ENCODE measurements around the gene RIN2.

RIN2 gene

DNA sequence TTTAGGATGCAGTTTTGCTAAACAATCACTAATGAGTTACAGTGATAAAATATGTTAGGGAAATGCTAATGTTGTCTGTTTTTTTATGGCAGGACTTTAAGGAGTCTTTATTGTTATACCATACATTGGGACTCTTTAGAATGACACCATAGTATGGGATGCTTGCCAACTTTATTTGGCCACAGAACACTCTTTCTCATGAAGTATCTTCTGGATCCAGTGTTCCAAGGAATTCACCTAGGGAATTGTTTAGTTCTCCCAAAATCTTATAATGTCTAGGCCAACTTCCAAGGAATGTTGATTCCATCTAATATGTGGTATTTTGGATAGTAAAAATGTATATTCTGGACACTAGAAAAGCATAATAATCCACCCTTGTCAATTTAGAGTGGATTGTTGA lies 3.3 kb downstream of the RIN2 start:
- DNase-seq (ENCODE audit: low spot score in 2 of 2), result no peak
- Histone ChIP-seq H3K4me1 (peaks cover 6% of the 10 kb centered on the region), H3K9me3 (no peaks in the 10 kb centered on the region), H3K36me3 (replicated peaks) (no peaks in the 10 kb centered on the region), H3K27me3 (ENCODE audit: low read depth) (no peaks in the 10 kb centered on the region), H3K4me3 (no peak overlapping the region)
- in situ Hi-C loops (cut with MboI; ENCODE audit: low sequenced_read_pairs), result no loop called here

DNA sequence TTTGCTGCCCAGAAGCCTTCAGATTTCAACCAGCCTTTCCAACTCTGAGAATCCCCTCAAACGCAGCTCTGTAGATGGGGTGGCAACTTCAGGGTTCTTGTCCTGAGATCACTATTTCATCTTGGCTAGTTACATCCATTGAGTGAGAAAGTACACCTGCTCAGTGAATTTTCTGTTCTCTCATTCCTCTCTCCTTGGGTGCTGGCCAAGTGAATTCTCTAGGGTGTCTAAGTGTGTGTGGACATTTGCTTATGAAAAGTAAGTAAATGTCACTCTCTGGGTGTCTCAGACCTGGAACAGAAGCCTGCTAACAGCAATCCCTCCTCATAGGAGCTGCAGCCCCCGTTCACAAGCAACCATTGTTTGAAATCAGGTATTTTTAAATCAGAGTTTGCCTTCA lies 3.8 kb downstream of the RIN2 start:
- DNase-seq (ENCODE audit: low spot score in 2 of 2), result peak; percentile 18 to 38
- H3K9me3 ChIP-seq, result no peaks in the 10 kb centered on the region
- H3K4me3 ChIP-seq, result no peak overlapping the region
- no peaks in the 10 kb centered on the region for H3K36me3 ChIP-seq (replicated peaks)
- in situ Hi-C loops (cut with MboI; ENCODE audit: low sequenced_read_pairs), result no loop called here
- H3K27me3 ChIP-seq (ENCODE audit: low read depth), result no peaks in the 10 kb centered on the region
- H3K4me1 ChIP-seq, result peaks cover 3% of the 10 kb centered on the region

DNA sequence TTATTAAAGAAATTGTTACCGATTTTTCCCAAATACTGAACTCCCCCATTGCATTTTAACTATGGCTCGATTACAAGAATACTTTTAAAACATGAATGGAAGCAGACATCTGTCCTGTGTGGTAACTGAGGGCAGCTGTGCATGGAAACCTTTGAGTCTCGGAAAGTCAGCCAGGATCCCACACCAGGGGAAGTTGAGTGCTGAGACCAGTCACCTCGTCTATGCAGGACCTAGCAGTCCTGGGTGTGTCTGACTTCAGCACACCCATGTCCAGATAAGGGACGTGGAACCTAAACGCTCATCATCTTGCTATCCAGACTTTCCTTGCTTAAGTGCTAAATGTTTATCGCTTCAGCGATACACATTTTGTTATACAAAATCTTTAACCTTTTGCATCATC lies 6.1 kb downstream of the RIN2 start:
- no peak for DNase-seq (ENCODE audit: low spot score in 2 of 2)
- Histone ChIP-seq H3K4me3 (no peak overlapping the region), H3K4me1 (no peaks in the 10 kb centered on the region; the same call in 1 of the 2 replicates), H3K9me3 (no peaks in the 10 kb centered on the region), H3K27me3 (ENCODE audit: low read depth) (no peaks in the 10 kb centered on the region), H3K36me3 (replicated peaks) (no peaks in the 10 kb centered on the region)
- in situ Hi-C loops (cut with MboI; ENCODE audit: low sequenced_read_pairs), result no loop called here

DNA sequence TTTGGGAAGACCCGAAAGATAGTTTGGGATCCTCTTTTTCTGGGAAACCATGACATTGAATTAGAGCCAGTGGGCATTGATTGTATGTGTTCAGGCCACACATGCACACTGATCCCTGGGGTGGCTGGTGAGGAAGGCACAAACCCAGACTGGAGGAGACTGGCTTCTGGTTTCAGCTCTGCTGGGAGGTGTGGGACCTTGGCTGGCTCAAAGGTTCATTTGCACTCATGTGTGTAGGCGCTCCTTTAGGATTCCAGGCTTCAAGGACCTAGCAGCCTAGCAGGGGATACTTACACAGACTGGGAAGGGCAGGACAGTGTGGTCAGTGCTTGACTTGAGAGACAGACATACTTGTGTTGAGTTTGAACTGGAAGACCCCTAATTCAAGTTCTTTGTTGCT lies 7.2 kb downstream of the RIN2 start:
- no peaks in the 10 kb centered on the region for H3K4me1 ChIP-seq

DNA sequence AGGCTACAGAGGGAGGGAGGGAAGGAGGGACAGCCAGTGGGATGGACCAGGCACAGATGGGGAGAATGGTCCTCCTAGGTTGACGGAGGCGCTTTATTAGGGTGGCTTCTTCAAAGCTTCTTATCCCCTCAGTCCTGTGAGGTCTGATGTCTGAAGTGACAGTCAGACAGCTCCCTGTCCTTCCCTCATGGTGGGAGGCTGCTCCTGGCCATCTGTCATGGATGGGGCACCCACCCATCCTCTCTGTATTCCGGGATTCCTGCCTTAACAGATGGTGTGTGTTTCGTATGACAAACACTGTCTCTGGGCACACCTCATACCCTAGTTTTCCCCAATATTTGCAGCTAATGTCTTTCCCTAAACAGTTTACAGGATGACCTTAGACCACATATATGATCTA lies 7.9 kb downstream of the RIN2 start:
- H3K9me3 ChIP-seq, result no peaks in the 10 kb centered on the region
- no peaks in the 10 kb centered on the region for H3K4me1 ChIP-seq

More for the DNA sequence above, 7.2 kb downstream of the RIN2 start:
- Histone ChIP-seq H3K4me3 (no peak overlapping the region), H3K36me3 (replicated peaks) (no peaks in the 10 kb centered on the region), H3K9me3 (no peaks in the 10 kb centered on the region), H3K27me3 (ENCODE audit: low read depth) (no peaks in the 10 kb centered on the region)
- no peak for DNase-seq (ENCODE audit: low spot score in 2 of 2)
- in situ Hi-C loops (cut with MboI; ENCODE audit: low sequenced_read_pairs), result no loop called here

DNA sequence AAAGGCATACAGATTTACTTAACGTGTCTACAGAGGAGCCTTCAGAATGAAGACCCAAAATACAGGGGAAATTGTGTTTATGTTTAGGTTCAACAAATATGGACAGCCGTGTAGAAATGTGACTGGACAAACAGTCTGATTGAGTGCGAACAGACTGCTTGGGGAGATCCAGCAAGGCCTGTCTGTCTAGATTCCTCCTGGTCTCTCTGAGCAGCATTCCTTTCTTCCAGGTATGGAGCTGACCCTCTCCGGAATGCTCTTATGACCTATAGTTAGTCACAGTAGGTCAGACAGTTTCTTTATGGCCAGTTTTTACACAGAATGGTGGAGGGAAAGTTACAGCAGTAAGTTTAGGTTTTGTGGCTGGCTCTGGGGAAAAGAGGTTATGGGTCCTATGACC lies 9.0 kb downstream of the RIN2 start:
- in situ Hi-C loops (cut with MboI; ENCODE audit: low sequenced_read_pairs), result no loop called here
- Histone ChIP-seq H3K36me3 (replicated peaks) (no peaks in the 10 kb centered on the region), H3K27me3 (ENCODE audit: low read depth) (no peaks in the 10 kb centered on the region), H3K9me3 (no peaks in the 10 kb centered on the region), H3K4me3 (no peak overlapping the region), H3K4me1 (no peaks in the 10 kb centered on the region)
- DNase-seq (ENCODE audit: low spot score in 2 of 2), result no peak

More for the DNA sequence above, 7.9 kb downstream of the RIN2 start:
- no peaks in the 10 kb centered on the region for H3K36me3 ChIP-seq (replicated peaks)
- H3K4me3 ChIP-seq, result no peak overlapping the region
- no peaks in the 10 kb centered on the region for H3K27me3 ChIP-seq (ENCODE audit: low read depth)
- DNase-seq (ENCODE audit: low spot score in 2 of 2), result no peak
- in situ Hi-C loops (cut with MboI; ENCODE audit: low sequenced_read_pairs), result no loop called here

DNA sequence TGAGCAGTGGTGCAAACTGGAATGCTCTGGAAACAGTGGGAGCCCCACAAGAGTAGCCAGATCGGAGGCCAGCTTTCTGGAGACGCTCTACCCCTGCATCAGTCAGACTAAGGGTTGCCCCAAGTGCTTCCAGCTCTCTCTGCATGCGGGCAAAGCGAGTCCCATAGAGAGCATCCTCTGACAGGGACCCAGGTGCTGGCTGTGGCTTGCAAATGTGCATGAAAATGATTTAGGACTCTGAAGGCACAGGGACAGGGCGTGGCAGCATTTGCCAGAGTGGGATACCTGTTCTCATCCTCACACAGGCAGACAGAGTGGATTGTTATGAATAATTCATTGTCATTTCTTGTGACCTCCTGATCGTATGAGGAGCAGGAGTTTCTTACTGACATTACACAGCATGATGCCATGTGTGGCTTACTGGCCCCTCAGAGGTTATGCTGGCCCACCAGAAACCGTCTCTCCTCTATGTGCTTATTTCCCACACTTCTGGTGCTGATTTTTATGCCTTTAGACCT lies 10.3 kb downstream of the RIN2 start:
- in situ Hi-C loops (cut with MboI; ENCODE audit: low sequenced_read_pairs), result no loop called here

DNA sequence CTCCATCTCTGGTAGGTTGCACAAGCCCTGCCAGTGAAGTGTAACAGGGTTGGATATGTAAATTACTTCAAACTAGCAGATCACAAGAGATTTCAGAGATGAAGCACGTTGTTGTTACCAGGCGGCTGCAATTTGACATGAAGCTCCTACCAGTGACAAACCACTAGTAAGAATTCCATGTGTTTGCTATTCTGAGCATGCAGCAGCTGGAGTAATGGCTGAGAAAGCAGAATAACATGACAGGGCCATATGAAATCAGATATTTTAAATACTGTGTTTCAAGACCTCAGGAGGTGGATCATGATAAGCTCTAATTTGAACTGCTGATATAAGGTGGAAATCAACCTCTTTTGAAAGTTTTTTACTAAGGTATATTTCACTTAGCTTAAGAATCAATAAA lies 11.4 kb downstream of the RIN2 start:
- in situ Hi-C loops (cut with MboI; ENCODE audit: low sequenced_read_pairs), result no loop called here
- DNase-seq (ENCODE audit: low spot score in 2 of 2), result no peak
- Histone ChIP-seq H3K4me3 (no peak overlapping the region), H3K27me3 (ENCODE audit: low read depth) (no peaks in the 10 kb centered on the region), H3K4me1 (no peaks in the 10 kb centered on the region), H3K9me3 (no peaks in the 10 kb centered on the region), H3K36me3 (replicated peaks) (no peaks in the 10 kb centered on the region)

More for the DNA sequence above, 10.3 kb downstream of the RIN2 start:
- Histone ChIP-seq H3K4me1 (no peaks in the 10 kb centered on the region), H3K9me3 (no peaks in the 10 kb centered on the region), H3K27me3 (ENCODE audit: low read depth) (no peaks in the 10 kb centered on the region), H3K4me3 (no peak overlapping the region), H3K36me3 (replicated peaks) (no peaks in the 10 kb centered on the region)
- no peak for DNase-seq (ENCODE audit: low spot score in 2 of 2)

DNA sequence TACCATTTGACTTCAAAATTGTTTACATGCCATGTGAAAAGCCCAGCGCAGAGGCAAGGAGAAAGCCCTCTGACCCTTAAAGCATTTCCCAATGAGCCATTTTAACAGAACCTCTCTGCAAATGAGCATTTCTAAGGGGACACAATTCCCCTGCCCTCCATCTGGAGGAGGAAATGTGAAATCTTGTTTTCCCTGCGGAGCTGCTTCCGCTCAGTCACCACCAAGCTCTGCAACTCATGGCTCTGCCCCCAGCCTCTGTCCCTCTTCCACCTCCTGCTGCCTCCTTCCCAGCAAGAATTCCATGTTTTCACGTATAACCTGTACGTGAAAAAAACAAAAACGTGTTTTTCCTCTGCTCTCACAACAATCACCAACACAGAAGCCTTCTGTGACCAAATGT lies 12.3 kb downstream of the RIN2 start:
- in situ Hi-C loops (cut with MboI; ENCODE audit: low sequenced_read_pairs), result no loop called here
- DNase-seq (ENCODE audit: low spot score in 2 of 2), result no peak
- H3K27me3 ChIP-seq (ENCODE audit: low read depth), result no peaks in the 10 kb centered on the region

DNA sequence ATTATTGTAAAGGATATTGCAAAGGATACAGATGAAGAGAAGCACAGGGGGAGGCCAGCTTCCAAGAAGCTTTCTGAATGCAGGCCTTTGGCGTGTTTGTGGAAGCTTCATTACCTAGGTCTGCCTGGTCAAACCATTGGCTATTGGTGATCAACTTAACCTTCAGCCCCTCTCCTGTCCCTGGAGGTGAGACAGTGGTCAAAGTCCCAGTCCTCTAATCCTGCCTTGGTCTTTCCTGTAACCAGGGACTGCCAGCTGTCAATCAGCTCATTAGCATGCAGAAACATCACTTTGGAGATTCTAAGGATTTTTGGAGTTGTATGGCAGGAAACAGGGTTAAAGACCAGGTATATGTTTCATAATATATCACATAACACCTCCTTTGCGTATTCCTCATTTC lies 13.0 kb downstream of the RIN2 start:
- no peak overlapping the region for H3K4me3 ChIP-seq
- no peaks in the 10 kb centered on the region for H3K27me3 ChIP-seq (ENCODE audit: low read depth)
- in situ Hi-C loops (cut with MboI; ENCODE audit: low sequenced_read_pairs), result no loop called here
- no peak for DNase-seq (ENCODE audit: low spot score in 2 of 2)
- no peaks in the 10 kb centered on the region for H3K36me3 ChIP-seq (replicated peaks)
- no peaks in the 10 kb centered on the region for H3K9me3 ChIP-seq
- H3K4me1 ChIP-seq, result peaks cover 4% of the 10 kb centered on the region

More for the DNA sequence above, 12.3 kb downstream of the RIN2 start:
- no peaks in the 10 kb centered on the region for H3K9me3 ChIP-seq
- peaks cover 4% of the 10 kb centered on the region for H3K4me1 ChIP-seq
- H3K4me3 ChIP-seq, result no peak overlapping the region
- H3K36me3 ChIP-seq (replicated peaks), result no peaks in the 10 kb centered on the region

DNA sequence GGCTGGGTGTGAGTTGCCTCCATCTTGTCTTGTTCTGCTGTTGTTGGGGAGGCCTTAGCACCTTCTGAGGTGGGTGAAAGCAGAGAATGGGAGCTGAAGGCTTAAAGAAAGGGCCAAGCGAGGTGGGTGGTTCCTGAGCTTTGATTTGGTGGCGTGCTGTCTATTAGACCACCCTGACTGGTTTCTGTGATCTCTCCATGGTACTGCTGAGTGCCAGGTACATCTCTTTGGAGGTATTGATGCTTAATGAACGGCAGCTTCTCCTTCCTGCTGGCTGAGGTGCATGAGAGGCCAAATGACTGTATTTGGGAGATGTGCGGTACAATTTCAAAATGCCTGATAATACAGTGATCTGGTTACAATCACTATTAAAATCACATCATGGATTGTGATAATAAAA lies 15.4 kb downstream of the RIN2 start:
- no peak for DNase-seq (ENCODE audit: low spot score in 2 of 2)
- H3K9me3 ChIP-seq, result no peaks in the 10 kb centered on the region
- H3K36me3 ChIP-seq (replicated peaks), result no peaks in the 10 kb centered on the region
- in situ Hi-C loops (cut with MboI; ENCODE audit: low sequenced_read_pairs), result no loop called here
- peaks cover 4% of the 10 kb centered on the region for H3K4me1 ChIP-seq
- H3K4me3 ChIP-seq, result no peak overlapping the region
- no peaks in the 10 kb centered on the region for H3K27me3 ChIP-seq (ENCODE audit: low read depth)

DNA sequence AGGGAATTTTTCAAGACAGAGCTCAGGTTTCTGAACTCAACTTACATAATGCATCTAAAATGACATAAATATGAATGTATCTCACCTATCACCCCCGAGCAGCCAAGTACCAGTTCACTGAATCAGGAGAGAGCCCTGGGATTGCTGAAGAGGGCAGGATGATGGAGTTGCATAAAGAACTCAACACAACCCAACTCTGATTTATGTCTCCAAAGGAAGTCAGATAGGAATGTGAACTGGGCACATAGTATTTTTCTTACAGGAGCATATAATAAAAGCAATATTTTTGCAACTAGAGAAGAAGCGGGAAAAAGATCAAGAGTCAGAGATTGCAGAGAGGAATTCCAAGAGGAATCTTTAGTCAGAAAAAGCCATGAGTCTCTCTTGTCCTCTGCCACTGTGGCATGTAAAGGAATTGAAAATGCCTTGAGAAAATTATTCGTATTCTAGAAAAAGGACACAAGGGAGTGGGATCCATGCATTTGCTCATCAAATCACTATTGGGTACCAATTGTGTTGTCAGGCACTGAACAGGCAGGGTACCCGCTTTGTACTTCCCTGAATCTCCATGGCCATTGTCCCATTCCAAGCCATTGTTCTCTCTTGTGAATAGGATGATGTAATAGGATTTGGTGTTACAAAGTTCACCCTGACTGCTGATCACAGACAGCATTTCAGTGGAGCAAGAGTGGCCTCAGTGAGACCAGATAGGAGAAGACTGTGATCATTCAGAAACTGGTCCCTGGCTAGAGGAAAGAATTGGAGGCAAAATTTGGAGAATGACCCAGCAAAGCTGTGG lies 16.3 kb downstream of the RIN2 start:
- in situ Hi-C loops (cut with MboI; ENCODE audit: low sequenced_read_pairs), result no loop called here
- Histone ChIP-seq H3K27me3 (ENCODE audit: low read depth) (no peaks in the 10 kb centered on the region), H3K36me3 (replicated peaks) (no peaks in the 10 kb centered on the region), H3K9me3 (no peaks in the 10 kb centered on the region), H3K4me1 (peaks cover 4% of the 10 kb centered on the region), H3K4me3 (no peak overlapping the region)
- peak in 1 of 2 experiments; percentile 19 for DNase-seq (ENCODE audit: low spot score in 2 of 2)

DNA sequence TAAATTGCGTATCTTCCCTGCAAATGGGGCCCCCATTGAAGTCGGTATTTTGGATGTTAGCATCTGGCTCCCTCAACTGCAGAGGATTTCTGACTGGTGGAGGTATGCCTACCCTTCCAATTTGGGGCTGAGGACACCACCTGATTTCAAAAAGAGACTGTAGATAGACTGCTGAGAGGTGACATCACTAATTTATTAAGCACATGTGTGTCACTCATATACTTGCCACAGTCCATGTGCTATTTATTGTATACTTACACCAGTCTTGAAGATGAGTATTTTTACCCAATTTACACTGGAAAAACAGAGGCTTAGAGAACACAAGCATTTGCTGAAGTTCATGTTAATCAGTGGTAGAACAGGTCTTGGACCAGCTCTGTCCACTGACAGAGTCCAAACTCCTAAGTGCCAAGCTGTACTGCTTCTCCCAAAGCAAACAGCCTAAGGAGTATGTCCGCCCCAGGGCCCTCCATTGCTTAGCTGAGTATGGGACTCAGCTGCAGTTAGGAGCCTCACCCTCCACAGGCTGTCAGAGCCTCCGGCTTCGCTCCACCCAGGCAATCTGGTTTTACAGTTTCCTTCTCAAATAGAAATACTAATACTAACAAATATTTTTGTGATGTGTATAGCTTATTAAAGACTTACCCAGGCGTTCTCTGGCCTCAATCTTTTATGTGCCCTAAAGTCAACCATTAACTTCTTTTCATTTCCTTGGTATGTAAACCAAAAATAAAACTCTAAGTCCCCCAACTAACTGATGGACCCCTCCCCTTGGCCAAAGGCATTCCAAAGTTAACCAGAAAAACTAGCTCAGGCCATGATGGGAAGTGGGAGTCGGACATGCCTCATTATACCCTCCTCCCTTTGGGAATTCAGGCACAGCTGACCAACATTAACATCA lies 17.5 kb downstream of the RIN2 start:
- Histone ChIP-seq H3K4me1 (peaks cover 4% of the 10 kb centered on the region), H3K9me3 (no peaks in the 10 kb centered on the region), H3K36me3 (replicated peaks) (no peaks in the 10 kb centered on the region), H3K27me3 (ENCODE audit: low read depth) (no peaks in the 10 kb centered on the region), H3K4me3 (no peak overlapping the region)
- in situ Hi-C loops (cut with MboI; ENCODE audit: low sequenced_read_pairs), result no loop called here
- no peak for DNase-seq (ENCODE audit: low spot score in 2 of 2)

DNA sequence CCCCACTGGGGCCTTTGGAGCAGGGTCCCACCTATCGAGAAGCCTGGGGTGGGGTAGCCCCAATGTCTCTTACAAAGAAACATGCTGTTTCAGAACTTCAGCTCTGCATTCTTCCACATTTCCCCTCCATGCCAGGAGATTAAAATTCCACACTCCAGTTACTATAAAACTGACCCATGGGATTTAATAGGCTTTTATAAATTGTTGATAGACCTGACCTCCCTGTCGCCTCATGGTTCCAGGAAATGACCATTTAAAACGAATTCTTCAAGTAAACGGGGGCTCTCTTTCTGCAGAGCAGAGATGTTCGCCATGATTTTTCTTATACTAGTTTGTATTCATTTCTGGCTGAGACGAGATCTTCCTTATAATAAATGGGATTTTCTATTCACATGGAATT lies 19.3 kb downstream of the RIN2 start:
- H3K27me3 ChIP-seq (ENCODE audit: low read depth), result no peaks in the 10 kb centered on the region
- no peaks in the 10 kb centered on the region for H3K9me3 ChIP-seq
- no peak overlapping the region for H3K4me3 ChIP-seq
- in situ Hi-C loops (cut with MboI; ENCODE audit: low sequenced_read_pairs), result no loop called here
- peaks cover 4% of the 10 kb centered on the region for H3K4me1 ChIP-seq
- no peak for DNase-seq (ENCODE audit: low spot score in 2 of 2)
- H3K36me3 ChIP-seq (replicated peaks), result no peaks in the 10 kb centered on the region

Data from HAP-1 (cell line).